Activated CD8-positive, alpha-beta memory T cell treated with anti-CD3 and anti-CD28 coated beads for 1 hour (primary cell): ENCODE data around the gene SPIRE2.
"Not testable (repeated sequence)": the region's sequence is repeated elsewhere in the genome, so short reads cannot be mapped to it uniquely, and the experiment has no call there.

Experiments used
- DNase-seq, 2 donors: peaks; one replicate each; pipeline ENCODE4 v3.0.0-alpha.2; 2020; ENCODE audit warnings: low read depth in 1 of 2; ENCODE audit errors: extremely low read depth in 1 of 2

The SPIRE2 gene

GRCh38 chr16:89808475-89808874 is 19.8 kb upstream of the SPIRE2 start:
- DNase-seq, result no peak

- DNase-seq, result no peak
Observed at GRCh38 chr16:89811321-89811720, 17.0 kb upstream of the SPIRE2 start.

GRCh38 chr16:89815639-89816348 is 12.5 kb upstream of the SPIRE2 start:
- DNase-seq, result no peak

GRCh38 chr16:89818851-89819403 is 9.3 kb upstream of the SPIRE2 start:
- not testable (repeated sequence) for DNase-seq

DNA sequence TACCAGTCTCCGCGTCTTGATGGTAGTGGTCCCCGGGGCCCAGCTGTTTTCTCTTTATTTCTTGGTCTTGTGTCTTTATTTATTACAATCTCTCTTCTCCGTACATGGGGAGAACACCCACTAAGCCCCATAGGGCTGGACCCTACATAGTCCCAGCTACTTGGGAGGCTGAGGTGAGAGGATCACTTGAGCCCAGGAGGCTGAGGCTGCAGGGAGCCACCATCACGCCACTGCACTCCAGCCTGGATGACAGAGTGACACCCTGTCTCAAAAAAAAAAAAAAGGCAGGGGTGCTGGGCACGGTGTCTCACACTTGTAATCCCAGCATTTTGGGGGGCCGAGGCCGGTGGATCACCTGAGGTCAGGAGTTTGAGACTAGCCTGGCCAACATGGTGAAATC is 8.8 kb upstream of the SPIRE2 start:
- not testable (repeated sequence) for DNase-seq

DNA sequence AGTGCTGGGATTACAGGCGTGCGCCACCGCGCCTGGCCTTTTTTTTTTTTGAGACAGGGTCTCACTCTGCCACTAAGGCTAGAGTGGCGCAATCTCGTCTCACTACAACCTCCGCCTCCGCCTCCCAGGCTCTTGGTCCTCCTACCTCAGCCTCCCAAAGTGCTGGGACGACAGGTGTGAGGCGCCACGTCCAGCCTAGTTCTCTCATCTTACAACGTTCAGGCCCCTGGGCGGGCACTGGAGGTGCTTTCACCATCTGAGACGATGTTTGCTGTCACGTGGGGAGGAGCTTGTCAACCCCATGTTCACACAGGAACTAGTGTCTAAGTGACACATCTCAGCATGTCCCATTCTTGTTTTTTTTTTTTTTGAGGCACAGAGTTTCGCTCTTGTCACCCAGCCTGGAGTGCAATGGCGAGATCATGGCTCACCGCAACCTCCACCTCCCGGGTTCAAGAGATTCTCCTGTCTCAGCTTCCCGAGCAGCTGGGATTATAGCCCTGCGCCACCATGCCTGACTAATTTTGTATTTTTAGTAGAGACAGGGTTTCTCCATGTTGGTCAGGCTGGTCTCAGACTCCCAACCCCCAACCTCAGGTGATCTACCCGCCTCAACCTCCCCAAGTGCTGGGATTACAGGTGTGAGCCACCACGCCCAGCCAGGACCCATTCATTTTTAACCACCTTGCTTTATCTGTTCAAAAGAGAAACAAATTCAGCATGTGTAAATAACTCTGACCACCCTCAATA is 6.7 kb upstream of the SPIRE2 start:
- DNase-seq, result no peak

DNA sequence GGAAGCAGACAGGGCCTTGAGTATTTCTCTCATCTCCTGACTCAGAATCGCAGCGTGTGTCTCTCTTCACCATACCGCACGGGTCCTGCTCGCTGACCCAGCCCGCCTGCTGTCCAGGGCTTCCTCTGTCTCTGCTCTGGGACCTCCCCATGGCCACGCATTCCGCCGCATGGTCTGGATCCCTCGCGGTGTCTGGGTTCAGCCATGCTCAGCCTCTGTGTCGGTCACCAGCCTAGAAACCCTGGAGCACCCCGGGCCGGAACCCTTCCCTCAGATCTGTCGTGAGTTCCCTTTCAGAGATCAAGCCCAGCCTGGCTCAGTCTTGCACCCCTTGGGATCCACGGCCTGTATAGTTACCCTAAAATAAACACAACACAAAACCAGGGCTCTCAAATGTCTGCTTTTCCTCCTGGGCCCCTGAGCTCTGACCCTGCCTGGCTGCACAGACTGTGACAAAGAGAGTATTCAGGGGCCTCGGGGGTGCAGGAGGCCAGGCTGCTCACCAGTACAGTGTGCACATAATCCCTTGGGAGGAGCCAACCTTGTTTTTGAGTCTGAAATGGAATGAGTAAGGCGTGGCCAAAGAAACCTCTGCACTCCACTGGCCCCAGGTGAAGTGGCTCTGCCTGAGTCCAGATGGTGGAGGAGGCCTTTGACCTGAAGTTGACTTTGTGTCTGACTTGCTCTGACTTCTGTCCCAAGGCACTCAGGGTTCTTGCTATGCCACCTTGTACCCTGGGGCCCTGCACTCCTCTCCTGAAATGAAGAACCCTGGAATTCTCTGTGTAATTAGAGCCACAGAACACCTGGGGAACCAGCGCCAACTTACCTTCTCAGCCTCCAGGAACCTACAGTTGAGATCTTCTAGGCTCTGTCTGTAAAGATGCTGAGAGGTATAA is 5.8 kb upstream of the SPIRE2 start:
- no peak for DNase-seq

GRCh38 chr16:89823087-89823823 is 5.0 kb upstream of the SPIRE2 start:
- DNase-seq, result no peak

GRCh38 chr16:89823824-89824148 is 4.5 kb upstream of the SPIRE2 start:
- DNase-seq, result not testable (repeated sequence)

DNA sequence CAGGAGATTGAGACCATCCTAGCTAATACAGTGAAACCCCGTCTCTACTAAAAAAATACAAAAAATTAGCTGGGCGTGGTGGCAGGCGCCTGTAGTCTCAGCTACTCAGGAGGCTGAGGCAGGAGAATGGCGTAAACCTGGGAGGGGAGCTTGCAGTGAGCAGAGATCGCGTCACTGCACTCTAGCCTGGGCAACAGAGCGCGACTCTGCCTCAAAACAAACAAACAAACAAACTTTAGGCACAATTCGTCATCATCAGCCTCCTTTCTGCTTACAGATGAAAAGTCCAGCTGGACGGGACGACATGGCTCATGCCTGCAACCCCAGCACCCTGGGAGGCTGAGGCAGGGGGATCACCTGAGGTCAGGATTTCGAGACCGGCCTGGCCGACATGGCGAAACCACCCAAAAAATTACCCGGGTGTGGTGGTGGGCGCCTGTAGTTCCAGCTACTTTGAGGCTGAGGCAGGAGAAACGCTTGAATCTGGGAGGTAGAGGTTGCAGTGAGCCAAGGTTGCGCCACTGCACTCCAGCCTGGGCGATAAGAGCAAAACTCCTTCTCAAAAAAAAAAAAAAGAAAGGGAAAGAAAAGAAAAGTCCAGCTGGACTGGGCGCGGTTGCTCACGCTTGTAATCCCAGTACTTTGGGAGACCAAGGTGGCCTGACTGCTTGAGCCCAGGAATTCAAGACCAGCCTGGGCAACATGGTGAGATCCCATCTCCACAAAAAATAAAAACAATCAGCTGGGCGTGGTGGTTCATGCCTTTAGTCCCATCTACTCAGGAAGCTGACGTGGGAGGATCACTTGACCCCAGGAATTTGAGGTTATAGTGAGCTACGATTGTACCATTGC is 1.5 kb upstream of the SPIRE2 start:
- no peak for DNase-seq

DNA sequence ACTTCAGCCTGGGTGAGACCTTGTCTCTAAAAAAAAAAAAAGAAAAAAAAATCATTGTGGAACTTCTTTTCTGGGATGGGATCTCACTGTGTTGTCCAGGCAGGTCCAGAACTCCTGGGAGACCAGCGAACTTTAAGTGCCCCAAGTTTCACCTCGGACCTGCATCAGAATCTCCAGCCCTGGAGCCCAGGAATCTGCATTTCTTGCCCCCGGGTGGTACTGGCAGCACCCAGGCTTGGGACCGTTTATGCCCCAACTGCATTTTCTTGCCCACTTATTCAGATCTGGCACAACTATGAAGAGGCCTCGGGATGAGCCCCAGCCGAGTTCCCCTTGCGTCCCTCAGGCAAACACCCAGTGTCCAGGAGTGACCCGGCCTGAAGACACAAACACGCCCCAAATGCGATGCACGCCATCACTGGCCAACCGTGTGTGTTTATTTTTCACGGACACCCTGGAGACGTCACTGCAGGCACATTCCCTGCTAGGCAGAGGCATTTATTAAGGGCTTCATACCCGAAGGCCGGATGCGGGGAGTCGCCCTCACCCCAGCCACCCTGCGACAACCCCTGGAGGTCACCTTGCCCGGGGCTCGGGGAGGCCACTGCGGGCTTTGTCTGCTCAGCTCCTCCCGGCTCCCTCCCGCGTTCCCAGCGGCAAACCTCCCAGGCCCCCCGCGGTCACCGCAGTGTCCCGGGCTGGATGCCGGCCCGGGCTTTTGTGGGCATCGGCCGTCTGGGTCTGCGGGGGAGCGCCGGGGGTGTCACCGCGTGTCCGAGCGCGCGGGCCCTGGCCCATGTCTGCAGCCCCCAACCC is 684 bp upstream of the SPIRE2 start:
- DNase-seq, result no peak

GRCh38 chr16:89828870-89829629 is 775 bp downstream of the SPIRE2 start:
- DNase-seq, result no peak

DNA sequence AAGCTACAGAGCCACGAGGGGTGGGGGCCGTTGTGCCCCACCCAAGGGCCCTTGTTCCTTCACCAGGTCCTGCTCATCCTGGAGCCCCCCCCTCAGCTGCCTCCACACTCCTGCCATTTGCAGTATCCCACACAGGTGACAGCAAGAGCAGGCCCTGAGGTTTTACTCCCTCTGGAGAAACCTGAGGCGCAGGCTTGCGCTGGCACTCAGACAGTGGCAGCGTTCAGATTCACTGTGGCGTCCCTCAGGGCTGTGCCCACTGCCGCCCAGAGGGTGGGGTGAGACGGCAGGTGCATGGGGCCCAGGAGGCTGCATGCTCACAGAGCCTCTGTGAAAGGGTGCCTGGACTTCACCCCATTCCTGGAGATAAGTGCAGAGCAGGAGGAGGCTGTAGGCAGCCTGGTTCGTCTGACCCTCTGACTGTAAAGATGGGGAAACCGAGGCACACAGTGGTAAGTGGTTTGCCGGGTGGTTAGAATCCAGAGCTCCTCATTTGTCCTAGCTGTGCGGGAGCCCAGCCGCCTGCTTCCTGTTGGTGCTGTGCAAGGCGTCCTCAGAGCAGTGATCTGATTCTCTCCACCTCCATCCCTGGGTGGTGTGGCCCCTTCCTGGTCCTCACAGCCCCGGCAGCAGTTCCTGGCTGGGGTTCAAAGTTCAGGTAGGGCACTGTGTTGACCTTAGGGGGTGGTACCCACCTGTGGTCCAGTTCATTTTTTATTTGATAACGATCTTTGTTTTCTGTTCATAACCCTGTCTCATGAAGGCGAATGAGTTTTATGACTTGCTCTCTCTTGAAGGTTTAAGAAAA is 1.6 kb downstream of the SPIRE2 start:
- DNase-seq, result no peak

- no peak for DNase-seq
Observed at GRCh38 chr16:89831810-89832328, 3.6 kb downstream of the SPIRE2 start.

DNA sequence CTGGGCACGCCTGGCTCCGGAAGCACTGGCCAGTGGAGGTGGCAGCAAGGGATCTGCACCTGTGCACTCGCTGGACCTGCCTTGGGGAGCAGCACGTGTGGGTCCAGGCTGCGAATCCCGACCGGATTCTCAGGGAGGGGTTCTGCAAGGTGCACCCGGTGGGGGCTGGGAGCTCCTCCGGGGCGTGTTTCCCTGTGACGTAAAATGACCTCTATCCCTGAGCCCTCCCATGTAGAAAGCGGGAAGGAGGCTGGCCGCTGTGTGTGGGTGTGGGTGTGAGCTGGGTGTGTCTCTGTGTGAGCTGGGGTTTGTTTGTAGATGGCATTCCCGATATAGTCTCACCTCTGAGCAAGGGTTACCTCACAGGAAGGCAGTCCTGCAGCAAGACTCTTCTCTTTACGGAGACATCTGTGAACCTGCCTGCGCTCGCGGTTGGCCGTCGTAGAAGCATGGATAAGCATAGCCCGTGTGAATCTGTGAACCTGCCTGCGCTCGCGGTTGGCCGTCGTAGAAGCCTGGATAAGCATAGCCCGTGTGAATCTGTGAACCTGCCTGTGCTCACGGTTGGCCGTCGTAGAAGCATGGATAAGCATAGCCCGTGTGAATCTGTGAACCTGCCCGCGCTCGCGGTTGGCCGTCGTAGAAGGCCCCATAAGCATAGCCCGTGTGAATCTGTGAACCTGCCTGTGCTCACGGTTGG is 5.5 kb downstream of the SPIRE2 start:
- DNase-seq, result not testable (repeated sequence)

GRCh38 chr16:89834813-89835363 is 6.6 kb downstream of the SPIRE2 start:
- DNase-seq, result not testable (repeated sequence)
